ENCODE data around the gene EMX1.

DNA sequence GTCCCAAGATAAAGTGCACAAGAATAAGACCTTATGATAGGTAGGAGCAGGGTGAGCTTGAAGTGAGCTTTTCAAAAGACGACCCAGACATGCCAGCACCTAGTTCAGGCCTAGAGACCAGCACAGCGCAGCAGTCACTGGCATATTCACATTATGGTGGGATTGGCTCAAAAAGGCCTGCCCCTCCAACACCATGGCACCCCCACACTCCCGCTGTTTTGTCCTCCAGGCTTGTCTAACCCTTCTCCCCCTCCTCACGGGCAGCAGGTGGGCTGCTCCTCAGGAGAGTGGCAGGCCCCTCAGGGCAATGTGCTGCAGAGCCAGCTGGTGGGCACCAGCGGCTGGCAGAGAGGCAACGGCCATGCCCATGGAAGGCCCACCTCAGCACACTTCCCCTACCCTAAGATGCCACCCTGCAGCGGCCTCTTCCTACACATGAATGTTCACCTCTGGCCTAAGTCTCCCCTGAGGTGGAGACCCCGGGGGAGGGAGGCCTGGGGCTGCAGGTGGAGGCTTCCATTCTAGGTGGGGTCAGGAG, 25.6 kb downstream of the EMX1 start:
- TF ChIP-seq, protein P1, sequence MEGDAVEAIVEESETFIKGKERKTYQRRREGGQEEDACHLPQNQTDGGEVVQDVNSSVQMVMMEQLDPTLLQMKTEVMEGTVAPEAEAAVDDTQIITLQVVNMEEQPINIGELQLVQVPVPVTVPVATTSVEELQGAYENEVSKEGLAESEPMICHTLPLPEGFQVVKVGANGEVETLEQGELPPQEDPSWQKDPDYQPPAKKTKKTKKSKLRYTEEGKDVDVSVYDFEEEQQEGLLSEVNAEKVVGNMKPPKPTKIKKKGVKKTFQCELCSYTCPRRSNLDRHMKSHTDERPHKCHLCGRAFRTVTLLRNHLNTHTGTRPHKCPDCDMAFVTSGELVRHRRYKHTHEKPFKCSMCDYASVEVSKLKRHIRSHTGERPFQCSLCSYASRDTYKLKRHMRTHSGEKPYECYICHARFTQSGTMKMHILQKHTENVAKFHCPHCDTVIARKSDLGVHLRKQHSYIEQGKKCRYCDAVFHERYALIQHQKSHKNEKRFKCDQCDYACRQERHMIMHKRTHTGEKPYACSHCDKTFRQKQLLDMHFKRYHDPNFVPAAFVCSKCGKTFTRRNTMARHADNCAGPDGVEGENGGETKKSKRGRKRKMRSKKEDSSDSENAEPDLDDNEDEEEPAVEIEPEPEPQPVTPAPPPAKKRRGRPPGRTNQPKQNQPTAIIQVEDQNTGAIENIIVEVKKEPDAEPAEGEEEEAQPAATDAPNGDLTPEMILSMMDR (IDR thresholded peaks at IDR 0.05; ENCODE audit: insufficient read depth, low read length): no peak
- TF ChIP-seq POLR2AphosphoS5 (IDR thresholded peaks at IDR 0.05; ENCODE audit: low read depth): no peak
